GM21723 (cell line): ENCODE results near the gene HS1BP3.

Experiments
- ATAC-seq: cut with Tn5 transposase; IDR thresholded peaks from one replicate; pipeline ENCODE4 v1.9.1; 2021; ENCODE audit warnings: mild to moderate bottlenecking, moderate library complexity; ENCODE audit not compliant: unreplicated experiment

Gene HS1BP3

DNA sequence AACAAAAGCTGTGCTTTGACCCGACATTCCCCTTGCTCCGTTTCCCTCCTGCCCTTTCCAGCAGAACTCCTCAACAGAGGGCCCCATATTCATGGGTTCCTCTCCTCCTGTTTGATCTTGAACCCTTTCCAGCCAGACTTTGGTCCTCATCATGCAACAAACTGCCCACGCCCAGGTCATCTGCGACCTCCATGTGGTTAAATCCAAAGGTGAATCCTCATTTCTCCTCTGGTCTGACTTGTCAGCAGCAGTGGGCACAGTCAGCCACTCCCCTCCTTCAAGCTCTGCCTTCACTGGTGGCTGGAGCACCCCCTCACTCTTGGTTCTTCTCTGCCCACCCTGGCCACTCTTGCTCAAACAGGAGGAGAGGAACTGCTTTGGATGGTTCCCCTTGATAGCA, 2.7 kb downstream of the HS1BP3 start:
- no peak for ATAC-seq

DNA sequence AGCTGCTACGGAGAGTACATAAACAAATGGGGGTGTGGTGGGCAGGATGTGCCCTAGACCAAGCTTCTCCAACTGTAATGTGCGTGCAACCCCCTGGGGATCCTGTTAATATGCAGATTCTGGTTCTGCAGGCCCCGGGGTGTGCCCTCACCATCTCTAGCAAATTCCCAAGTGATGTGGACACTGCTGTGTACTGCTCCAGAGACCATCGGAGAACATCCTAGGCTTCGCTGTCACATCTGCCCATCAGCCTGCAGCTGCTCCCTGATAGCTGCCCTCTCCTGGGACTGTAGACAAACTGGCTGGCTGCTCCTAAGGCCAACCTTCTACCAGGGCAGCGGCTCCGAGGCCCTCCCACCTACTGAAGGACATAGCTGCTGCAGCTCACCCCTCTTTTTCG, 3.2 kb downstream of the HS1BP3 start:
- no peak for ATAC-seq

DNA sequence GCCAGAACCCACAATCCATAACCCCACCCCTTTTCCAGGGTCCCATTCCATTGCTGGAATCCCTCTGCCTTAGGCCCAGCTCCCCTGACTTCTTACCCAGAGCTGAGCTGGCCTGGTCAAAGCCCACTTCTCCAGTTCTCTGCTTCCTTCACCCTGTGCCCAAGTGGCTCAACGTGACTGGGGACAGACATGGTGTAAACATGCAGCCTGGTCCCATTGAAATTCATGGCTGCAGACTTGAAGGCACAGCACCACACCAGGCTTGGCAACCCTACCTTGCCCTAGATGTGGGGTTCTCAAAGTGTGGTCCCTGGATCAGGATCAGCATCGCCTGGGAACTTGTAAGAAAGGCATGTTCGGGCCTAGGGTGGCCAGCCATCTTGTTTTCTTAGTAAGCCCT, 3.7 kb downstream of the HS1BP3 start:
- ATAC-seq, result no peak

DNA sequence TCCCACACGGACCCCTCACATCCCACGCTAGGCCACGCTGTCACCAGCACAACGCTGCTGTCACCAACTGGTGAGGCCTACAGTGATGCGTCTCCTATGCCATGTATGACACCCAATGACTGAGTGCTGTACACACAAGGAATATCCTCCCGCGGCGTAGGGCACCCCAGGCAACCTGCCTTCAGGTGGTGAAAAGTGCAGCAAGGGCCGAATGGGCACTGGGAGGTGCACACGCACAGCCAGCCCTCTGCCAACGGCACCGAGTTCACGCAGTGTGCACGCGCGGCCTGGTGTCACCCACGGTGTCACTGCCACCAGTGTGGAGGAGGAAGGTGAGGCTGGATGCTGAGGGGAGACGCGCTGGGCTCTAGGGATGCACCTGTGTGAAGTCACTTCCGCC, 4.5 kb downstream of the HS1BP3 start:
- ATAC-seq, result no peak

DNA sequence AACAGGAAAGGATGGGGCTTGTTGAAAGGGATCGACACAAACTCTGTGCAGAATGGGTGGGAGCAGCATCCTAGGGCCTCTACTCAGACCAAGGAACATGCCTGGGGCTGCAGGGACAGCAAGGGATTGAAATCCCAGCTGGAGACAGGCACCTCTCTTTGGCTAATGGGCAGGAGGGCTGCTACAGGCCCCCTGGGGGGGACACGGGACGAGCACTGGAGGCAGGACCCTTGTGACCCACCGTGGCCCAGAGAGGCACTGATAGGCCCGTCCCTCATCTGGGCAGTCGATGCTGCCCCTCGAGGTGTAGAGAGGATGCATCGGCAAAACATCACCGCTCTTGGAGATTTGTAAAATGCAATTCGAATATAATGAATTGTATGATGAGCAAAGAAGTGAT, 5.1 kb downstream of the HS1BP3 start:
- no peak for ATAC-seq

DNA sequence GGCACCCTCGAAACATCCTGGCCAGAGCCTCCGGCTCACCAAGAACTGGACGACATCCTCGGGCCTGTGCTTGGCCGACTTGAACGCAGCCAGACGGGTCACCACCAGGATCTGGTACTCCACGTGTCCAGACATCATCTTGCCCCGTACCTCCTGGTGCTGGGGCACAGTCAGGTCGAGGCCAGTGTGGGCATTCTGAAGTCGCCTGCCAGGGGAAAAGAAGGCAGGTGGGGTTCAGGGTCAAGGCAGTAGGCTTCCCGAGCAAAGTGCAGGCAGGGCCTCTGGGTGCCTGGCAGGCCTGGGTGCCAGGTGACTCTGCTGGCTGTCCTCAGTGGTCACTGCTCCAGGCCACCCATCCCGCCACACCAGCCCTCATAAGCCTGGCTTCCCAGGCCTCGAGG, 5.6 kb downstream of the HS1BP3 start:
- no peak for ATAC-seq

DNA sequence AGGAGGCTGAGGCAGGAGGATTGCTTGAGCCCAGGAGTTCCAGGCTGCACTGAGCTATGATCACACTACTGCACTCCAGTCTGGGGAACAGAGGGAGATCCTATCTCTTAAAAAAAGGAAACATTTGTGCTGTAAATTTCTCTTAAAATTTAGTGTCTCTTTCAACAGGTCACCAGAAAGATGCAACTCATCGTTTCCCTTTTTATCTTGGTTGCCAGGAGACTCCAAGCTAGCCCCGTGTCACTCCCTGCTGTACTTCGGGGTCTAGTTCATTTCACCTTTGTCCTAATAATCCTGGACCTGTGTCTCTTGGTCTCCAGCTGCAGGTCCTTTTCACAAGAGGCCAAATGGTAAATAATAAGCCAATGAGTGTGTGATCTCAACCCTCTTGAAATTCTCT, 7.1 kb downstream of the HS1BP3 start:
- ATAC-seq, result no peak

DNA sequence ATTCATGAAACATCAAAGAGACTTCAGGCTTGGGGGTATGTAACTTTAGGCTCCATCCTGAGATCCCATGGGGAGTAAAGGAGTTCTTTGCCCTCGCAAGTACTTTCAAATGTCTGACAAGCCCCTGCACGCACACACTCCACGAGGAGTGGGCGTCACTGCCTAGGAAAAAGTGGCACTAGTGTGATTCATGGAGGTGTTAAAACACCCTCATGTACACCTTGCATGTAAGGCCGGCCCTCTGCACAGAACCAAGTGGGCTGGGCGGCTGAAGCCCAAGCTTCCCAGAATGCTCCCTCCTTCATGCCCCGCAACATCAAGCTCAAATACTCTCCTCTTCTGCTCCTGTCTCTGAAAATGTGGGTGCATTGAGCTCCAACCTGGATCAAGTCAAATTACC, 7.8 kb downstream of the HS1BP3 start:
- ATAC-seq, result no peak

DNA sequence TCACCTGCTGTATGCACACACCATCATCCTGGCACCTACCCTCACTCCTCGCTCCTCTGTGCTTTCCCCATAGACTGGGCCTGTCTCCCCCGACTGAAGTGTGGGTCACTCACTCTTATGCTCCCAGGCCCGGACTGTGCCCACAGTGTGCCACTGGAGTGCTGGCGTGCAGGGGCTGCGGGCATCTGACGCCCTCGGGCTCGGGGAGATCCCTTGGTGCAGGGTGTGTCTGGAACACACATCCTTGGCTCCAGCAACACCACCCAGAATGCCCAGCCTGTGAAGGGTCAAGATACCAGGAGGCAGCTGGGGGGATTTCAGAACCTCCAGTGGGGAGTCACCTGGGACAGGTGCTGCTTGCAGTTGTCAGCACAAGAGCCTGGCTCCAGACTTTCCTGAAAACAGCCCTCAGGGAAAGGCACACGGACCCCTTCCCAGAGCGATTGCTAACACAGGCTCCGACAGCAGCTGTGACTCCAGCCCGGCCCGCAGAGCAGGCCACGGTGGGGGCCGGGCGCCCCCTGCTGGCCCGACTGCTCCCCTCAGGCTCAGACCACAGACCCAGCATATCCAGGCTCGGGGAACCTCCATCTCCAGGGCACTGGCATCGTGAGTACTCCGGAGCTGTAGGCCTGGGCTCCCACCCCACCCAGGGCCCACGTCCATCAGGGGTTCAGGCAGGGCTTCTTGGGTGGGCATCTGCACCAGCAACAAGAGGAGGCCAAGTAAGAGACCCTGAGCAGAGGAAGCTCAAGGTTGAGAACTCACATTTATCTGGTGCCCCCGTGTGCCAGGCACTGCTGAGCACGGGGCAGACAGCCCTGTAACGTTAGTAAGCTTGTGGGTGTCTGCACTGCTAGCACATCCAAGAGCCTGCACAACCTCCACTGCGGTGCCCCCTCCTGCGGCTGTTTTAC, 8.6 kb downstream of the HS1BP3 start:
- ATAC-seq, result peak; percentile 98

DNA sequence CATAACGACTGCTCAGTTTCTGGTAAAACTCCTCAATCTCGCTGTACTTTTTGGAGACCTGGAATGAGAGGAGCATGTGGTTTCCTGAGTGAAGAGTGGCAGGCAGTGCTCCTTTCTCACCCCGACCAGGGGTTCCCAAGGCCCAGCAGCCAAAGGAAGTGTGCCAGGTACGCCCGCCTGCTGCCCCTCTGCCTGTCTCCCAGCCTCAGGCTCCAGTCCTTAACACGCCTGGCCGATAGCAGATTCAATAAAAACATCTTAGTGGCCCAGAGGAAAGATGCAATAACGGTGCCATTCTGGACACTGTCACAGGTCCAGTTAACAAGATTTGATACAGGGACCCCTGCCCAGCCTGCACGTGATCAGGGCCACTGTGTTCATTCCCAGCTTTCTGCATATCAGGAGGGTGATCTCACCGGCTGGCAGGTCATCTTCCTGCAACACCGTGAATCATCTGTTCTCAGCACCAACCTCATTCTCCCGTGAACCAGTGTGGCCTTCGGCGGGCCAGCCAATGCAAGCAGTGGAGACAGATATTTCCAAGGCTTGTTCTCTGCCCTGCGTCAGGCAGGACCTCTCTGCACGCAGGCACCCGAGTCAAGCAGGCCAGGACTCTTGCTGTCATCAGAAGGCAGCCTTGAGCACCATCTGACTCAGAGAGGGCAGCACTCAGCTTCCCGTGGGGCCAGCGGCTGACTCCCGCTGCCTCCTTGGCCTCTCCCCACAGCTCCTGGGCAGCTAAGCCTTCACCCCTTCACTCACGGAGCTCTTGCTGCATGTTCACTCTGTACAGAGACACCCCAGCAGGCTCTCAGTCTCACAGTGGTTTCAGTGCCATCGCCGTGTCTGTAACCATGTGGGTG, 9.5 kb downstream of the HS1BP3 start:
- ATAC-seq, result no peak

DNA sequence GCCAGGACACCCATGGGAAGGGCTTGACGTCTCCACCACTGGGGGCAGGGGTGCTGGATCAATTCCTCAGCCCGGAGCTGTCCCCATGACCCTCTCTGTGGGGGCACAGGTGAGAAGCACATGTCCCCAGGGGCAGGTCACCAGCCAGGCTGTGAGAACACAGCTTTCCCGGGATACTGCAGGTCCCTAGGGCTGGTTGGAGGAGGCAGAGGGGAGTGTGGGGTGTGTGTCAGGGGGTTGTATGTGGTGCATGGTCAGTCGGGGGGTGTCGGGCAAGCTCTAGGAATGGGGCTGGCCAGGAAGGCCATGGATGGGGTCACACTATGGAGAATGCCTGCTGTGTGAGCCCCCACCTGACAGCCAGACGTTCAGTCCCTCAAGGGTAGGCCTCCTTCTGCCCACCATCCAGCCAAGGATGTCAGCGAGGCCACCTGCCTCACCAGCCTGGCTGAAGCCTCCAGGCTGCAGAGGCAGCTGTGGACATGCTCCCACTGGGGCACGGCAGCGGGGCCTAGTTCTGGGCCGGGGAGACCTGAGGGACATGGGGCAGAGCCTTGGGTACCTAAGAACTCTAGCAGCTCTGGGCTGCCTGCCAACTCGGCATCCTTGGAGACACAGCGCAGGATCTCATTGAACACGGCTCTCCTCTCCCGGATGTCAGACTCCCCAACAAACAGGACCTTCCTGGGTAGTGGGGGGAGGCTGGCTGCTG, 10.3 kb downstream of the HS1BP3 start:
- no peak for ATAC-seq

DNA sequence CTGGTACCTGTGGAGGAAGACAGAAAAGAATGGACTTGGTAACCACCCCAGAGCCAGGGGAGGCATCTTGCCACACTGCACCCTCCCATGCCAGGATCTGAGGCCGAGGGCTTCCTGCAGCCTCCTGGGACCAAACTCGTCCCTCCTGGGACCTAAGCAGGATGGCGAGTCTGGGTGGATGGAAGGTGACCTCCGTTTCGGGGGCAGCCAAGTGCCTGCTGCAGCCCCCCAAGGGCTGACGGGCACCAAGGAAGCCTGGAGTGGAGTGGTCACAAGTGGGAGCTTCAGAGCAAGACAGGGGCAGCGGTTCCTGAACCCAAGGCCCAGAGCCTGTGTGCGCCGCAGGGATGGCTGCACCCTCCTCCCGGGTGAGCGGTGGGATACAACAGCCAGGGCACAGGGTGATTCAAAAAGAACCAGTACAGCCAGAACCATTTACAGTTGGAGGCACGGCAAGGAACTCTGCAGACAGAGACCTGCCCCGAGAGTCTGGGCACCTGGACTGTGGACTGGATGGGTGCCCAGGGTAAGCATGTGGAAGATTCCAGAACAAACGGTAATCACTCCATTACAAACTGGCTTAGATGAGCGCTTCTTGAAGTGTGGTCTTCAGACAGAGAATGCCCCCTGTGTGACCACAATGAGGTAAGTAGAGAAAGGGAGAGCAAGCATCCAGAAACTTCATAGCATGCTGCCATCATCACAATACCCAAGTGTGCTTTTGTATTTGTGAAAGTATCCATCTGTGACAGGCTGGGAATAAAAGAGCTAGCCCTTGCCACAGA, 12.1 kb downstream of the HS1BP3 start:
- no peak for ATAC-seq

DNA sequence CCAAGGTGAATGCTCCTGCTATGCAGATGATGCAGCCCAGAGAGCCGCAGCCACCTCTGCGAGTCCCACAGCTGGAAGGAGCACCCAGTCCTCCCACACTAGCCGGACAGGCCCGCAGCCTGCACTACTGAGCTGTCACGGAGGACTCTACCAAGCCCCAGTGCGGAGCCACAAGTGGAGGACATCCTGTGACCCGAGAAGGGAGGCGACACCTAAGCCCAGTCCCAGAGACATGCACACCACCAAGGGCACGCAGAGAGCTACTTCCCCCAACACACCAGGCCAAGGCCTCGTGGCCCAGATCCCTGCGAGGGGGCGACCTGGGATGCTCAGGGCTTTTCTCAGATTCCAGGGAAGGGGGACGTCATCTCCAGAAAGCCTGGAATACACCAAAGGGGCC, 12.9 kb downstream of the HS1BP3 start:
- no peak for ATAC-seq

DNA sequence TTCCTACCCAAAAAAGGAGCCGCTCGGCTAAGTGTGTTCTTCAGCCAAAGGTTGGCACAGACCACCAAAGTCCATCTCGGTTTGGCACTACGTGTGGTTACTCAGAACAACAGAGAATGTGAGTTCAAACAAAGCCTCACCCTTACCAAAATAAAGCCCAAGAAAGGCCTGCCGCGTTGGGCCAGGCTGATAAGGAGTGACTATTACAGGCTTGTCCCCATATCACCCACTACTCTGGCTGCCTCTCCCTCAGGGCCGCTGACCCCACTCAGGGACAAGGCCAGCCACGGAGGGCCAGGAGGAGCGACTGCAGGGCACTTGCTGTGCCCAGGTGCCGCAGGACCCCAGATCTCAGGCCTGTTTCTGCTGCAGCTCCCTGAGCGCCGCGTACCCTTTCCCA, 13.8 kb downstream of the HS1BP3 start:
- no peak for ATAC-seq

DNA sequence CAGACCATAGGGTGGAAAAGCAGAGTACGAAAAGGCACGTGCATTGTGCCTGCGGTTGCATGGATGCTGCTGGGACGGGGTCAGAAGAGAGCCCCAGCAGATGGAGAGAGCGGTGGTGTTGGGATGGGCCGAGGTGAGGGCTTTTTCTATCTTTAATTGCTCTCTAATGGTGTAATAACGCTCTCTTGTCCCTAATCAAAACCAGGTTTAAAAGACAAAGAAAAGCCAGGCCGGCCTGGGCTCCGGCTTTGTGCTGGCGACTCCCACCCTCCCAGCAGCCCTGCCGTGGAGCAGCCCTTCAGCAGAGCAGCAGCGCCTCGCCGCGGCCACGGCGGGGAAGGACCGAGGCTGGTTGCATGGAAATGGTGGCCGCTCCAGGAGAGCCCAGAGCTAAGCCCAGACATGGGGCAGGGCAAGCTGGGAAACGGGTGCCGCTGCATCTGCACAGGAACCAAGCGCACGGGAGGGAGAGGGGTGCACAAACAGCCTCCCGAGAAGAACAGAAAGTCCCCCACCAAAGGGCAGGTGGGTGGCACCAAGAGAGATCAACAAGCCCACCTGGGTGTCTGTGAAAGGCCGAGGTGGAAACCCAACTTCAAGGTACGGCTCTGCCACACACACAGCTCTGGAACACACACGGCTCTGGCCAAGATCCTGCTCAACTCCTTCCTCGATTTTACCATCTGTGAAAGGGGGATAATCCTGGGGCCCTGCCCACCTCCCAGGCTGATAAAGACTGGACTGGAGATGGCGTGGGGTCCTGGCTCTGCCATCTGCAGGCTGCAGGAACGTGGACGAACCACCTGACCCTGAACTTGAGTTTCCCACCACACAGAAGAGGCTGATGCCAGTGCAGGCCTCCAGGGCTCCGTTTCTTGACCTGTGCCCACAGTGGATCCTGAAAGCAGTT, 15.0 kb downstream of the HS1BP3 start:
- ATAC-seq, result peak; percentile 75

DNA sequence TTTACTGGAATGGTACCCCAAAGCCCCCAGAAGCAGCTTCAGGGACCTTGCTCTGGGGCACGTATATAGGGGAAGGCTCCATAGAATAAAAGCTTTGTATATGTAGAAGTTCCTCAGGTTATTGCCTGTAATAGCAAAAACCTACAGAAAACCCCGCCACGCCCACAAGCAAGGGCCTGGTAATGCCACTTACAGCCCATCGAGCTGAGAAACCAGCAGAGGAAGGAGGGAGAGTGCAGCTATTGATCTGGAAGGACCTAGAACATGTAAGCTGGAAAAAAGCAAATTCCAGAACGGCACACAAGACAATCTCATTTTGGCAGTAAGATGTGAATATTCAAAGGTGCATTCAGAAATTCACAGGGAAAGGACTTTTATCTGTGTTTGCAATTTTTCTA, 15.8 kb downstream of the HS1BP3 start:
- ATAC-seq, result no peak

DNA sequence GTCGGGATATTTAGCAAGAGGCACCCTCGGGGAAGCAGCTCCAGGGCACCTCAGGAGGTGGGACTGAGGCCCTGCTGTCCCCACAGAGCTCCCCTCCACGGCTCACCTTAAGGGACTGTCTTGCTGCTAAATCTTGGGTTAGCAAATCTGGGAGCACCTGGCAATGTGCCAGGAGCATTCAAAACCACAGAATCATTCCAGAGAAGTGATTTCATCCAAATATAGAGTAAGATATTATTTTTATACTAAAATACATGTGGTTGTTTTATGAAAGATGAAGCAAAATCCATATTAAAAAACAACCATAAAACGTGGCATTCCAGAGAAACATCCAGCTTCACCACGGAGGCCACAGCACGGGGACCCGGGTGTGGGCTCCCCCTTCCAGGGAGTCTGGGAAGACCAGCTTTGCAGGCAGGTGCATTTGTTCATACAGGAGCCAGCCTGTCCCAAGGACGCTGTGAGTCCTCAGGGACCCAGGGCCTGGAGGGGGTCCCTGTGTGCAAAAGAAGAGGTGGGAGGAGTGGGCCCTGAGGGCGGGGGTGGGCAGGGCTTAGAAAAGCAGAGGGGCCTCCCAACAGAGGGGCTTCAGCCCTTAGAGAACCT, 16.3 kb downstream of the HS1BP3 start:
- no peak for ATAC-seq

DNA sequence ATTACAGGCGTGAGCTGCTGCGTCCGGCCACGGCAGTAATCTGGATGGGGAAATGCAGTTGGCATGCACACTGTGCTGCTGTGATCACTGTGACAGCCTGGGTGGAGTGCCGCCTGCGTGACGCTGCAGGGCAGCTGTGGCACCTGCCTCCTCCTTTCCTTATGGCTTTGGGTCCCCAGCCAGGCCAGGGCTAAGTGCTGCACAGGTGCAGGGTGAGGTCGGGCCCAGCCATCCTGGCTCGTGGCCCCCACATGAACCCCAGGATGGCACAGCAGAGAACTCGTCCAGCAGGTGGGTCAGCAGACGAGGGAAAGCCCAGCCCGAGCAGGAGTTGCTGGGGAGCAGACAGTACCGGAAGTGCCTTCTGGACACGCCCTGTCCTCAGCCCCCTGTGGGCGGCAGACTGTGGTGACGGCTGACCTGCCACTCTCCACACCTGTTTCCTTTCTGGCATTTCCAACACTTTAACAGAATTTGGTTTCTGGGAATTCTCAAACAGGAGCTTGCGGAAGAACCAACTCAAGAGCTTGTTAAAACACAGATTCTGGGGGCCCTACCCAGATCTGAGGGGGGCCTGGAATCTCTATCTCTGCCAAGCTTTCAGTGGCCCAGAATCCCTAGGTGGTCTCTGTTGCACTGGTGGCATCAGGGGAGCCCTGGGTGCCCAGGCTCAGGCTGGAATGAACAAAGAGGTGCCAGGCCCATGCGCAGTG, 16.9 kb downstream of the HS1BP3 start:
- peak; percentile 41 for ATAC-seq

DNA sequence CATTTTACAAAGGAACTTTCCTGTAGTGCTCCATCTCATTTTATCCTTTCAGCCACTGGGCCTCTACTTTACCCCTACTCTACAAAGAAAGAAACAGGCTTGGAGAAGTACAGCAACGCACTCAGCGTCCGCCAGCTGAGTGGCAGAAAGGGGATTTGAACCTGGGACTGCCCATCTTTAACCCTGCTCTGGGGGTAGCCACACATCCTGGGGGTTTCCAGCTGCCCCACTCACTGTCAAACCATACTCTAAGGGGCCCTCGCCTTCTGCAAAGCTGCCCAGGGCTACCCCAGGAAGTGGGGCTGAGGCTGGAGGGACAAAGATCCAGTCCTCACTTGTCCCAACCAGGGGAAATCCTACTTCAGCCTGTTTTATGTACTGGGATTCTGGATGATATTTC, 17.9 kb downstream of the HS1BP3 start:
- no peak for ATAC-seq
